SK-N-SH (cell line): Measurements from ENCODE around the gene TUBGCP6. TPM values are rescaled to one million over a fixed set of nuclear protein-coding genes. Genes with fewer than 3 reads are reported as not detected.

Experiments used
- CTCF ChIA-PET: fragments of 300-600, 350-600 bp; formaldehyde crosslinking; extraction: SDS; loops from one replicate; lab custom pipeline; 2021; lab: Yijun Ruan, JAX
- POLR2A ChIA-PET: fragments of 350-600 bp; sonication (Branson Sonifier 250); formaldehyde crosslinking; extraction: SDS; loops from one replicate; lab custom pipeline; 2020; ENCODE audit warnings: antibody characterized with exemption, inconsistent platforms; lab: Yijun Ruan, JAX
- DNase-seq: peaks from one replicate; pipeline ENCODE4 v3.0.0; 2012
- H2AFZ ChIP-seq: fragments of 200-600 bp; sonication (generic); 2 replicates; pipeline ENCODE4 v1.8.1; 2016; ENCODE audit warnings: antibody characterized with exemption, mild to moderate bottlenecking, low read depth
- H3F3A ChIP-seq: fragments of 200-600 bp; sonication (generic); replicated peaks from 2 replicates; pipeline ENCODE3; 2016; ENCODE audit warnings: antibody characterized with exemption, mild to moderate bottlenecking; ENCODE audit not compliant: insufficient read depth
- H3K27ac ChIP-seq, 2 experiments: fragments of 200-500 bp in 1 of 2; fragments of 200-600 bp in 1 of 2; sonication (Bioruptor generic) in 1 of 2; sonication (generic), shearing (Covaris generic) in 1 of 2; 2 replicates each; pipeline versions ENCODE4 v1.5.1 to v1.6.1; 2014 to 2016; ENCODE audit warnings: low read depth in 2 of 2, inconsistent platforms in 1 of 2, low read length in 1 of 2, mild to moderate bottlenecking in 1 of 2, mixed read lengths in 1 of 2
- H3K27me3 ChIP-seq: fragments of 200-600 bp; sonication (generic), shearing (Covaris generic); 2 replicates; pipeline ENCODE4 v1.6.1; 2016; ENCODE audit warnings: mixed run types; ENCODE audit not compliant: insufficient read depth
- H3K36me3 ChIP-seq, 2 experiments: fragments of 200-500 bp in 1 of 2; fragments of 200-600 bp in 1 of 2; sonication (Bioruptor generic) in 1 of 2; sonication (generic) in 1 of 2; replicated peaks in 1 of 2; 2 replicates each; pipeline versions ENCODE3 to v1.5.1; 2014 to 2016; ENCODE audit warnings: low read length in 1 of 2, mild to moderate bottlenecking in 1 of 2; ENCODE audit not compliant: insufficient read depth in 2 of 2, control insufficient read depth in 1 of 2
- H3K4me1 ChIP-seq, 2 experiments: fragments of 200-500 bp in 1 of 2; fragments of 200-600 bp in 1 of 2; sonication (Bioruptor generic) in 1 of 2; sonication (generic), shearing (Covaris generic) in 1 of 2; 2 replicates each; pipeline versions ENCODE4 v1.5.1 to v1.6.1; 2014 to 2016; ENCODE audit warnings: low read depth in 1 of 2, low read length in 1 of 2, mixed run types in 1 of 2; ENCODE audit not compliant: insufficient read depth in 2 of 2, control insufficient read depth in 1 of 2
- H3K4me2 ChIP-seq: fragments of 200-600 bp; sonication (generic), shearing (Covaris generic); 2 replicates; pipeline ENCODE4 v1.6.1; 2017; ENCODE audit warnings: mixed run types
- H3K4me3 ChIP-seq, 2 experiments: fragments of 200-500 bp in 1 of 2; fragments of 200-600 bp in 1 of 2; sonication (Bioruptor generic) in 1 of 2; sonication (generic), shearing (Covaris generic) in 1 of 2; 2 replicates each; pipeline versions ENCODE4 v1.5.1 to v1.8.1; 2014 to 2016; ENCODE audit warnings: low read depth in 2 of 2, inconsistent platforms in 1 of 2, low read length in 1 of 2, mild to moderate bottlenecking in 1 of 2, mixed read lengths in 1 of 2, moderate library complexity in 1 of 2
- H3K79me2 ChIP-seq: fragments of 200-600 bp; sonication (generic); 2 replicates; pipeline ENCODE4 v1.8.1; 2017; ENCODE audit warnings: mild to moderate bottlenecking; ENCODE audit not compliant: insufficient read depth
- H3K9ac ChIP-seq: fragments of 200-600 bp; sonication (generic); 2 replicates; pipeline ENCODE4 v1.6.1; 2017; ENCODE audit warnings: mixed run types
- H3K9me2 ChIP-seq: fragments of 200-600 bp; sonication (generic); 2 replicates; pipeline ENCODE4 v1.6.1; 2017; ENCODE audit warnings: mixed run types
- H3K9me3 ChIP-seq: fragments of 200-600 bp; sonication (generic); 2 replicates; pipeline ENCODE4 v1.6.1; 2017; ENCODE audit warnings: mixed run types, mild to moderate bottlenecking, moderate library complexity
- H4K20me1 ChIP-seq: fragments of 200-600 bp; sonication (generic); 2 replicates; pipeline ENCODE4 v1.6.1; 2017; ENCODE audit warnings: mild to moderate bottlenecking, mixed run types; ENCODE audit not compliant: insufficient read depth
- CHD2 ChIP-seq: fragments of 150-350 bp; IDR thresholded peaks from 2 replicates; pipeline ENCODE4 v1.6.1; 2018; ENCODE audit warnings: low read length; ENCODE audit not compliant: partially characterized antibody
- CTCF ChIP-seq: fragments of 200-600 bp; sonication (generic); IDR thresholded peaks from 2 replicates; pipeline ENCODE4 v1.6.1; 2017; ENCODE audit warnings: antibody characterized with exemption, mild to moderate bottlenecking, moderate library complexity
- ELF1 ChIP-seq: IDR thresholded peaks from 2 replicates; pipeline ENCODE4 v1.4.0; 2012
- FOSL2 ChIP-seq: IDR thresholded peaks from 2 replicates; pipeline ENCODE4 v1.4.0; 2012; ENCODE audit warnings: low read depth, mild to moderate bottlenecking, moderate library complexity, borderline replicate concordance
- FOXM1 ChIP-seq: IDR thresholded peaks from 2 replicates; pipeline ENCODE4 v1.4.0; 2012; ENCODE audit warnings: low read depth, mild to moderate bottlenecking
- GABPA ChIP-seq: IDR thresholded peaks from 2 replicates; pipeline ENCODE4 v1.4.0; 2012; ENCODE audit warnings: low read depth, mild to moderate bottlenecking
- JUND ChIP-seq: IDR thresholded peaks from 2 replicates; pipeline ENCODE4 v1.4.0; 2012
- MAX ChIP-seq: IDR thresholded peaks from 2 replicates; pipeline ENCODE4 v1.4.0; 2012; ENCODE audit warnings: low read depth
- POLR2AphosphoS5 ChIP-seq: IDR thresholded peaks from 2 replicates; pipeline ENCODE4 v1.6.1; 2012; ENCODE audit warnings: low read depth, low read length
- RAD21 ChIP-seq: IDR thresholded peaks from 2 replicates; pipeline ENCODE4 v1.6.1; 2012; ENCODE audit warnings: mild to moderate bottlenecking, low read length
- RCOR1 ChIP-seq: fragments of 150-350 bp; IDR thresholded peaks from 2 replicates; pipeline ENCODE4 v1.6.1; 2017; ENCODE audit warnings: antibody characterized with exemption, low read length
- RFX5 ChIP-seq: IDR thresholded peaks from 2 replicates; pipeline ENCODE4 v1.6.1; 2012; ENCODE audit warnings: mild to moderate bottlenecking, improper control_type of control experiment, low read length
- RXRA ChIP-seq: IDR thresholded peaks from 2 replicates; pipeline ENCODE4 v1.4.0; 2012; ENCODE audit warnings: low read depth, mild to moderate bottlenecking, borderline replicate concordance
- SIN3A ChIP-seq: IDR thresholded peaks from 2 replicates; pipeline ENCODE4 v1.6.1; 2012; ENCODE audit warnings: low read depth, mild to moderate bottlenecking, low read length, moderate library complexity, borderline replicate concordance
- TAF1 ChIP-seq: IDR thresholded peaks from 2 replicates; pipeline ENCODE4 v1.6.1; 2012; ENCODE audit warnings: low read depth, mild to moderate bottlenecking, low read length, moderate library complexity, borderline replicate concordance
- USF2 ChIP-seq: fragments of 150-350 bp; IDR thresholded peaks from 2 replicates; pipeline ENCODE4 v1.6.1; 2017; ENCODE audit warnings: antibody characterized with exemption, low read length, low read depth, borderline replicate concordance
- YY1 ChIP-seq: IDR thresholded peaks from 2 replicates; pipeline ENCODE4 v1.4.0; 2012; ENCODE audit warnings: low read depth, mild to moderate bottlenecking
- ZBTB33 ChIP-seq: IDR thresholded peaks from 2 replicates; pipeline ENCODE4 v1.4.0; 2012; ENCODE audit warnings: low read depth, borderline replicate concordance
- WGBS: methylation state at CpG from one replicate; pipeline ENCODE4 v1.1.6; 2017; ENCODE audit warnings: low lambda C conversion rate; 5-methylcytosine and 5-hydroxymethylcytosine counted together
- polyA plus RNA-seq, 3 experiments: library from polyadenylated mRNA; depleted of rRNA; stranded (reverse); fragments of >200 nt; gene quantifications; 2 replicates each; pipeline ENCODE4 v1.2.3, GENCODE V29; 2012
- TF ChIP-seq, protein P1 (sequence below): IDR thresholded peaks from 2 replicates; pipeline ENCODE4 v1.6.1; 2012; ENCODE audit warnings: mild to moderate bottlenecking, low read depth, low read length, moderate library complexity

The TUBGCP6 gene
- polyA plus RNA-seq, 1 of the 3 experiments (the other 2 are of a cell fraction): 40.4 TPM

GRCh38 chr22:50189849-50190181 lies 55.0 kb downstream of the TUBGCP6 start:
- H3K4me3 ChIP-seq: no peak overlapping the region
- peaks cover 4 to 45% of the 10 kb centered on the region in 2 experiments; a peak in 2 of 4 replicates for H3K4me1 ChIP-seq
- ChIA-PET CTCF (interaction anchor here (0.6 to 3.8 kb wide), 10 partner anchors 10 to 476 kb away, joined by 3 to 16 read pairs (median 3); partner anchors contain the start of gene SELENOO), POLR2A (no interaction called here)
- no peak overlapping the region for H2AFZ ChIP-seq
- no peak overlapping the region for H3K9ac ChIP-seq
- no peak overlapping the region for H3K4me2 ChIP-seq
- WGBS: 36% methylated on average over 3 of the region's 4 CpGs
- H3K27me3 ChIP-seq: no peaks in the 10 kb centered on the region
- H3K9me3 ChIP-seq: no peaks in the 10 kb centered on the region
- H3F3A ChIP-seq: no peaks in the 10 kb centered on the region
- TF ChIP-seq USF2: no peak
- no peak for TF ChIP-seq GABPA
- TF ChIP-seq TAF1: no peak
- TF ChIP-seq YY1: no peak
- no peak for TF ChIP-seq POLR2AphosphoS5
- H3K79me2 ChIP-seq: peaks cover 67% of the 10 kb centered on the region
- H4K20me1 ChIP-seq: 0 out of 2 replicates have a peak, but pooled peaks cover 23% of the 10 kb centered on the region
- no peak for DNase-seq
- H3K27ac ChIP-seq: peak overlapping the region in 1 of 2 experiments; percentile 65; a peak in 2 of 4 replicates
- no peaks in the 10 kb centered on the region for H3K9me2 ChIP-seq
- H3K36me3 ChIP-seq: peaks cover 0 to 26% of the 10 kb centered on the region in 2 experiments

DNA sequence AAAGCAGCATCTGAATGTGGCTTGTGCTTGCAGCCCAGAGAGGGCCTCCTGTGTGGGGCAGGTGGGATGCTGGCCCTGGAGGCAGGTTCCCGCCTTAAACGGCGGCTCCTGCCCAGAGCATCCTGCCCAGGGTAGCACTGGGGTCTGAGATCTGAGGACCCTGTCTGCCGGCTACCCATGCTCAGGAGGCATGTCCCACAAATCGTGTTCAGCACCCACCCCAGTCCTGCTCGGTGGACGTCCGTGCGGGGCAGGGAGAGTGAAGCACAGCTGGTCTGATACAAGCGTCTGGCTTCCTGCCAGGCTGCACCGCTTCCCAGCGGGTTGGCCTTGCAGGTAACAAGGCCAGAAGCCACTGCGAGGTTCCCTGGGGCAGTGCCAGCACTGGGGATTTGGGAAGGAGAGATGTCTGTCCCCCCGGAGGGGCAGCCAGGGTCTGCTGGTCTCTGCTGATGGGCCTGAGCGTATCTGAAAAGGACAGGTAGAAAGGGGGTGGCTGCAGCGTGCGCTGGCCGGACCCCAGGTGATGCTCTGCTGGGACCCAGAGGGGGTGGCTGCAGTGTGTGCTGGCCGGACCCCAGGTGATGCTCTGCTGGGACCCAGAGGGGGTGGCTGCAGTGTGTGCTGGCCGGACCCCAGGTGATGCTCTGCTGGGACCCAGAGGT lies 55.5 kb downstream of the TUBGCP6 start:
- H3K27me3 ChIP-seq: no peaks in the 10 kb centered on the region
- 87% methylated on average over 15 of the region's 20 CpGs for WGBS
- H2AFZ ChIP-seq: no peak overlapping the region
- no peaks in the 10 kb centered on the region for H3K9me2 ChIP-seq
- H3K79me2 ChIP-seq: peaks cover 67% of the 10 kb centered on the region
- peaks cover 4 to 49% of the 10 kb centered on the region in 2 experiments; a peak in 2 of 4 replicates for H3K4me1 ChIP-seq
- no peak overlapping the region for H3K4me2 ChIP-seq
- no peak for DNase-seq
- 0 out of 2 replicates have a peak, but pooled peaks cover 23% of the 10 kb centered on the region for H4K20me1 ChIP-seq
- ChIA-PET CTCF (interaction anchor here (0.6 to 3.8 kb wide), 10 partner anchors 10 to 477 kb away, joined by 3 to 16 read pairs (median 3); partner anchors contain the start of gene SELENOO), POLR2A (no interaction called here)
- H3K9me3 ChIP-seq: no peaks in the 10 kb centered on the region
- peaks cover 0 to 21% of the 10 kb centered on the region in 2 experiments for H3K36me3 ChIP-seq
- H3K4me3 ChIP-seq: no peak overlapping the region
- no peaks in the 10 kb centered on the region for H3F3A ChIP-seq
- peak overlapping the region in 1 of 2 experiments; percentile 50; a peak in 1 of 4 replicates for H3K27ac ChIP-seq
- no peak overlapping the region for H3K9ac ChIP-seq
- TF ChIP-seq FOSL2 (no peak), RFX5 (no peak), CHD2 (no peak), ZBTB33 (no peak), RXRA (no peak), SIN3A (no peak), RCOR1 (no peak), RAD21 (no peak), FOXM1 (no peak), TAF1 (no peak), CTCF (no peak), ELF1 (no peak), JUND (no peak), MAX (no peak)
- TF ChIP-seq, protein P1, sequence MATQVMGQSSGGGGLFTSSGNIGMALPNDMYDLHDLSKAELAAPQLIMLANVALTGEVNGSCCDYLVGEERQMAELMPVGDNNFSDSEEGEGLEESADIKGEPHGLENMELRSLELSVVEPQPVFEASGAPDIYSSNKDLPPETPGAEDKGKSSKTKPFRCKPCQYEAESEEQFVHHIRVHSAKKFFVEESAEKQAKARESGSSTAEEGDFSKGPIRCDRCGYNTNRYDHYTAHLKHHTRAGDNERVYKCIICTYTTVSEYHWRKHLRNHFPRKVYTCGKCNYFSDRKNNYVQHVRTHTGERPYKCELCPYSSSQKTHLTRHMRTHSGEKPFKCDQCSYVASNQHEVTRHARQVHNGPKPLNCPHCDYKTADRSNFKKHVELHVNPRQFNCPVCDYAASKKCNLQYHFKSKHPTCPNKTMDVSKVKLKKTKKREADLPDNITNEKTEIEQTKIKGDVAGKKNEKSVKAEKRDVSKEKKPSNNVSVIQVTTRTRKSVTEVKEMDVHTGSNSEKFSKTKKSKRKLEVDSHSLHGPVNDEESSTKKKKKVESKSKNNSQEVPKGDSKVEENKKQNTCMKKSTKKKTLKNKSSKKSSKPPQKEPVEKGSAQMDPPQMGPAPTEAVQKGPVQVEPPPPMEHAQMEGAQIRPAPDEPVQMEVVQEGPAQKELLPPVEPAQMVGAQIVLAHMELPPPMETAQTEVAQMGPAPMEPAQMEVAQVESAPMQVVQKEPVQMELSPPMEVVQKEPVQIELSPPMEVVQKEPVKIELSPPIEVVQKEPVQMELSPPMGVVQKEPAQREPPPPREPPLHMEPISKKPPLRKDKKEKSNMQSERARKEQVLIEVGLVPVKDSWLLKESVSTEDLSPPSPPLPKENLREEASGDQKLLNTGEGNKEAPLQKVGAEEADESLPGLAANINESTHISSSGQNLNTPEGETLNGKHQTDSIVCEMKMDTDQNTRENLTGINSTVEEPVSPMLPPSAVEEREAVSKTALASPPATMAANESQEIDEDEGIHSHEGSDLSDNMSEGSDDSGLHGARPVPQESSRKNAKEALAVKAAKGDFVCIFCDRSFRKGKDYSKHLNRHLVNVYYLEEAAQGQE: no peak
